Fibroblast of the aortic adventitia (primary cell): Measurements from ENCODE around the gene MARCHF9. TPM values are rescaled to one million over a fixed set of nuclear protein-coding genes. Genes with fewer than 3 reads are reported as not detected.

Experiments used
- DNase-seq: peaks from one replicate; pipeline ENCODE4 v3.0.0-alpha.2; 2010; ENCODE audit warnings: low read depth
- H3K4me3 ChIP-seq: 2 replicates; pipeline ENCODE4 v1.5.1; 2011; ENCODE audit warnings: low read depth, mild to moderate bottlenecking, control low read depth, low read length, moderate library complexity
- total RNA-seq: library from RNA; depleted of rRNA; stranded (reverse); fragments of >200 nt; gene quantifications from 2 replicates; pipeline ENCODE4 v1.2.3, GENCODE V29; 2012; ENCODE audit warnings: low replicate concordance
- TF ChIP-seq, protein P1 (sequence below): IDR thresholded peaks from 2 replicates; pipeline ENCODE4 v1.5.1; 2011; ENCODE audit warnings: mild to moderate bottlenecking, low read length, control low read depth, inconsistent platforms; ENCODE audit not compliant: insufficient read depth

The MARCHF9 gene
- total RNA-seq, 1 donor, result 2.1 TPM

- TF ChIP-seq, protein P1, sequence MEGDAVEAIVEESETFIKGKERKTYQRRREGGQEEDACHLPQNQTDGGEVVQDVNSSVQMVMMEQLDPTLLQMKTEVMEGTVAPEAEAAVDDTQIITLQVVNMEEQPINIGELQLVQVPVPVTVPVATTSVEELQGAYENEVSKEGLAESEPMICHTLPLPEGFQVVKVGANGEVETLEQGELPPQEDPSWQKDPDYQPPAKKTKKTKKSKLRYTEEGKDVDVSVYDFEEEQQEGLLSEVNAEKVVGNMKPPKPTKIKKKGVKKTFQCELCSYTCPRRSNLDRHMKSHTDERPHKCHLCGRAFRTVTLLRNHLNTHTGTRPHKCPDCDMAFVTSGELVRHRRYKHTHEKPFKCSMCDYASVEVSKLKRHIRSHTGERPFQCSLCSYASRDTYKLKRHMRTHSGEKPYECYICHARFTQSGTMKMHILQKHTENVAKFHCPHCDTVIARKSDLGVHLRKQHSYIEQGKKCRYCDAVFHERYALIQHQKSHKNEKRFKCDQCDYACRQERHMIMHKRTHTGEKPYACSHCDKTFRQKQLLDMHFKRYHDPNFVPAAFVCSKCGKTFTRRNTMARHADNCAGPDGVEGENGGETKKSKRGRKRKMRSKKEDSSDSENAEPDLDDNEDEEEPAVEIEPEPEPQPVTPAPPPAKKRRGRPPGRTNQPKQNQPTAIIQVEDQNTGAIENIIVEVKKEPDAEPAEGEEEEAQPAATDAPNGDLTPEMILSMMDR, result no peak
- H3K4me3 ChIP-seq, result peak overlapping the region; percentile 87
- no peak for DNase-seq
Observed at GRCh38 chr12:57725851-57726150, 29.1 kb upstream of the MARCHF9 start.

DNA sequence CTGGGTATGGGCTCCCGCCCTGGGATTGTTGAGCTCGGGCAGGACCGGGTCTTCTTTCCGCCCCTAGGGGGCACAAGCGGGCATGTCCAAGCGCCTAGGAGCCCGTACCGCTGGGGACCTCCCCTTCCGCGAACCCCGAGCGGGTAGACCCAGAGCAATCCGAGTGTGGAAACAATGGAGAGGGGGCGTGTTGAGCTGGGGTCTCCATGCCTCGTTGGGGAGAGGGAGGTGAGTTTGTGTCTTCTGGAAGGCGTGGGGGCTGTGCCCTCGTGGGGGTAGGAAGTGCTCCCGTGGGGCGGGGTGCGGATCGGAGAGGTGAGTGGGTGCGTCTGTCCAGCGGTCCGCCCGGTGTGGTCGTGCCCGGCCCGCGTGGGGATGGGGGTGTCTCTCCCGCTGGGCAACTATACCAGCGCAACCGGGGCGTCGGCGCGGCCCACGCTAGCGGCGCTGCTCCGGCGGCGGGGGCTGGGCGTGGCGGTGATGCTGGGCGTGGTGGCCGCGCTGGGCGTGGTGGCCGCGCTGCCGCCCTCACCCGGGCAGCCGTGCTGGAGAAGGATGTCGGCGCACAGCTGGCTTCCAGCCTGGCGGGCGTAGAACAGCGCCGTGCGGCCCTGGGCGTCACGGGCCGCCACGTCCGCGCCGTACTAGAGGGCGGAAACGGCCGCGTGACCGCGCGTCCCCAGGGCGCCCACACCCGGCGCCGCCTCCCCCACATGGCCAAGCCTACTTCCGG lies 28.6 kb upstream of the MARCHF9 start:
- TF ChIP-seq, protein P1, result peak; percentile 88

DNA sequence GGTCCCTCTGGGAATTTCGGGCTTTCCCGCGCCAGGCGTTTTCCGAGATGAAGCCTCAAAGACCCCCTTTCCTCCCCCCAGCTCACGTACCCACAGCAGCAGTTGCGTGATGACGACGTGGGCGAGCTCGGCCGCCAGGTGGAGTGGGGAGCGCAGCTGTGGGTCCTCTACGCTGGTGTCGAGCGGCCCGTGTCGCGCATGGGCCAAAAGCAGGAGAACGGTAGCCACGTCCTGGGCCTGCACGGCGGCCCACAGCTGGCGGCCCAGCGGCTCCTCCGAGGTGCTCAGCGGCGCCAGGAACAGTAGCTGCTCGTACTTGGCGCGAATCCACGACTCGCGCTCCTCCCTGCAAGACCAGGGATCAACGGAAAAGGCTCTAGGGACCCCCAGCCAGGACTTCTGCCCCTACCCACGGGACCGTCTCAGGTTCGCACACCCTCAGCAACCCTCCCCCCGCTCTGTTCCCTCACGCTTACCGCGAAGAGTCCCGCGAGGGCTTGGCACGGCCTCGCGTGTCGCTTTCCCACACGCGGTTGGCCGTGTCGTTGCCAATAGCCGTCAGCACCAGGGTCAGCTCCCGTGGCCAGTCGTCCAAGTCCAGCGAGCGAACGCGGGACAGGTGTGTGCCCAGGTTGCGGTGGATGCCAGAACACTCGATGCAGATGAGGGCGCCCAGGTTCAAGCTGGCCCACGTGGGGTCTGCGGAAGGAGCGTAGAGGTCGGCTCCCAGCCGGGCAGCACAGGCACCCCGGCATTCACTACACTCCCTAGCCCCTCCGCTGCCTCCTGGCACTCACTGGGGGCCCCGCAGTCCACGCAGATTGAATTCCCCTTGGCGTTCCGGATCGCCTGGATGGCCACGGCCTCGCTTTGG lies 27.8 kb upstream of the MARCHF9 start:
- no peak for DNase-seq
- TF ChIP-seq, protein P1, result peak; percentile 52
- H3K4me3 ChIP-seq, result peak overlapping the region; percentile 87

More for the DNA sequence above, 28.6 kb upstream of the MARCHF9 start:
- peak overlapping the region; percentile 87 for H3K4me3 ChIP-seq
- peak; percentile 82 for DNase-seq

DNA sequence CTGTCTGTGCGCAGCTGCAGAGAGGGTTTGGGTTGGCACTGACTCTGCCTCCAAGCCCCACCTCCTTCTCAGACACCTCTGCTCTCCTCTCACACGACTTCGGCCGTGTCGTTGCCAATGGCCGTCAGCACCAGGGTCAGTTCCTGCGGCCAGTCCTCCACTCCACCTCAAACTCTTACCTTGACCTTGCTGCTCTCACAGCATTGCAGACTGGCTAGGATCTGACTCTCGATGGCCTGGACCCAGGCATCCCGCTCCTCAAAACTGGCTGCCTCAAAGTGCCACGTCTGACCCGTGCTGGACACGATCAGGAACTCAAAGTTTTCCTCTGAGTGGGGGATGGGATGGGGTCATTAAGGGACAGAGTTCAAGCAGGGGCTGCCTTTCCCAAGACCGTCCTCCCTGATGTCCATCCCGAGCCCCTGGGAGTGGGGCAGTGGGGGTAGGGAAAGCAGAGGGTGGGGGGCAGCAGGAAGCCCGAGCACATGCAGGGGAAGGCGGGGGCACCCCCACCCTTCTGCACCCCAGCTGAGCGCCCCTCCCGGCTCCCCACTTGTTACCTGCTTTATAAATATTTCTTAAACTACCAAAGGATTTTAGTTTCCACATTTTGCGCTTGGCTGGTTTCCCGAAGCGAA lies 27.0 kb upstream of the MARCHF9 start:
- H3K4me3 ChIP-seq, result no peak overlapping the region
- no peak for DNase-seq
- TF ChIP-seq, protein P1, result no peak

- TF ChIP-seq, protein P1, result no peak
- no peak for DNase-seq
- no peak overlapping the region for H3K4me3 ChIP-seq
Observed at GRCh38 chr12:57729321-57729844, 25.5 kb upstream of the MARCHF9 start.

GRCh38 chr12:57730336-57731067 lies 24.4 kb upstream of the MARCHF9 start:
- TF ChIP-seq, protein P1, result no peak
- no peak overlapping the region for H3K4me3 ChIP-seq
- no peak for DNase-seq
